Cardiac muscle cell (in vitro differentiated cells and primary cell): ENCODE data around the gene GPNMB. TPM values are rescaled to one million over a fixed set of nuclear protein-coding genes. Genes with fewer than 3 reads are reported as not detected.
"Not testable (repeated sequence)": the region's sequence is repeated elsewhere in the genome, so short reads cannot be mapped to it uniquely, and the experiment has no call there.

Experiments
- DNase-seq, 2 donors: peaks; one replicate each; pipeline versions ENCODE4 v3.0.0 to v3.0.0-alpha.2; 2010 to 2017; ENCODE audit warnings: low read depth in 1 of 2, low spot score in 1 of 2
- H3K27ac ChIP-seq: fragments of 200-600 bp; sonication (generic); 2 replicates; pipeline ENCODE4 v1.5.1; 2016
- H3K27me3 ChIP-seq: fragments of 200-600 bp; sonication (generic); 2 replicates; pipeline ENCODE4 v1.6.0; 2016; ENCODE audit warnings: control low read depth
- H3K36me3 ChIP-seq: fragments of 200-600 bp; sonication (generic); 2 replicates; pipeline ENCODE4 v1.5.1; 2016; ENCODE audit warnings: control low read depth
- H3K4me1 ChIP-seq: fragments of 200-600 bp; sonication (generic); 2 replicates; pipeline ENCODE4 v1.8.1; 2017; ENCODE audit warnings: low read depth, mild to moderate bottlenecking, mixed run types
- H3K4me3 ChIP-seq: fragments of 200-600 bp; sonication (generic); 2 replicates; pipeline ENCODE4 v1.5.1; 2016; ENCODE audit warnings: mild to moderate bottlenecking
- H3K9me3 ChIP-seq: fragments of 200-600 bp; sonication (generic); 2 replicates; pipeline ENCODE4 v1.5.1; 2017; ENCODE audit warnings: low read depth, mild to moderate bottlenecking, control low read depth
- polyA plus RNA-seq: library from polyadenylated mRNA; unstranded; fragments of >200 nt; fragmentation: Nextera tagmentation; extraction: Ambion mirVana; gene quantifications from 2 replicates; pipeline ENCODE4 v1.2.1, GENCODE V29; 2016
- total RNA-seq: library from RNA; depleted of rRNA; stranded (reverse); fragments of >200 nt; gene quantifications from 2 replicates; pipeline ENCODE4 v1.2.3, GENCODE V29; 2016
- TF ChIP-seq, protein P1 (sequence below): IDR thresholded peaks from 2 replicates; pipeline ENCODE4 v1.5.1; 2012; ENCODE audit warnings: low read depth, mild to moderate bottlenecking, low read length

The GPNMB gene
- total and polyA plus RNA-seq, 2 experiments from 2014 or later, result 0.39 to 1.6 TPM

- Histone ChIP-seq H3K4me1 (no peaks in the 10 kb centered on the region), H3K4me3 (no peak overlapping the region), H3K36me3 (no peaks in the 10 kb centered on the region), H3K27ac (no peak overlapping the region), H3K9me3 (no peaks in the 10 kb centered on the region), H3K27me3 (no peaks in the 10 kb centered on the region)
- DNase-seq, result peak in 1 of 2 donors; percentile 20
- TF ChIP-seq, protein P1, sequence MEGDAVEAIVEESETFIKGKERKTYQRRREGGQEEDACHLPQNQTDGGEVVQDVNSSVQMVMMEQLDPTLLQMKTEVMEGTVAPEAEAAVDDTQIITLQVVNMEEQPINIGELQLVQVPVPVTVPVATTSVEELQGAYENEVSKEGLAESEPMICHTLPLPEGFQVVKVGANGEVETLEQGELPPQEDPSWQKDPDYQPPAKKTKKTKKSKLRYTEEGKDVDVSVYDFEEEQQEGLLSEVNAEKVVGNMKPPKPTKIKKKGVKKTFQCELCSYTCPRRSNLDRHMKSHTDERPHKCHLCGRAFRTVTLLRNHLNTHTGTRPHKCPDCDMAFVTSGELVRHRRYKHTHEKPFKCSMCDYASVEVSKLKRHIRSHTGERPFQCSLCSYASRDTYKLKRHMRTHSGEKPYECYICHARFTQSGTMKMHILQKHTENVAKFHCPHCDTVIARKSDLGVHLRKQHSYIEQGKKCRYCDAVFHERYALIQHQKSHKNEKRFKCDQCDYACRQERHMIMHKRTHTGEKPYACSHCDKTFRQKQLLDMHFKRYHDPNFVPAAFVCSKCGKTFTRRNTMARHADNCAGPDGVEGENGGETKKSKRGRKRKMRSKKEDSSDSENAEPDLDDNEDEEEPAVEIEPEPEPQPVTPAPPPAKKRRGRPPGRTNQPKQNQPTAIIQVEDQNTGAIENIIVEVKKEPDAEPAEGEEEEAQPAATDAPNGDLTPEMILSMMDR, result no peak
Measured at GRCh38 chr7:23220690-23221305, 25.8 kb upstream of the GPNMB start.

- Histone ChIP-seq H3K4me1 (no peaks in the 10 kb centered on the region), H3K4me3 (no peak overlapping the region), H3K27ac (no peak overlapping the region), H3K9me3 (no peaks in the 10 kb centered on the region), H3K27me3 (no peaks in the 10 kb centered on the region), H3K36me3 (no peaks in the 10 kb centered on the region)
- DNase-seq, result peak in 1 of 2 donors; percentile 5
- TF ChIP-seq, protein P1, result no peak
Measured at GRCh38 chr7:23222439-23223030, 24.0 kb upstream of the GPNMB start.

- H3K4me1 ChIP-seq, H3K27me3 ChIP-seq, H3K4me3 ChIP-seq, DNase-seq, H3K9me3 ChIP-seq, H3K36me3 ChIP-seq, H3K27ac ChIP-seq: not testable (repeated sequence)
Measured at GRCh38 chr7:23224364-23224763, 22.2 kb upstream of the GPNMB start.

GRCh38 chr7:23226844-23227450 is 19.6 kb upstream of the GPNMB start:
- TF ChIP-seq, protein P1, result no peak
- no peak overlapping the region for H3K27ac ChIP-seq
- H3K27me3 ChIP-seq, result no peaks in the 10 kb centered on the region
- H3K4me1 ChIP-seq, result no peaks in the 10 kb centered on the region
- no peak overlapping the region for H3K4me3 ChIP-seq
- no peaks in the 10 kb centered on the region for H3K9me3 ChIP-seq
- no peak for DNase-seq
- H3K36me3 ChIP-seq, result no peaks in the 10 kb centered on the region

- no peak for DNase-seq
- no peak overlapping the region for H3K27ac ChIP-seq
- H3K36me3 ChIP-seq, result no peaks in the 10 kb centered on the region
- no peaks in the 10 kb centered on the region for H3K9me3 ChIP-seq
- TF ChIP-seq, protein P1, result no peak
- H3K27me3 ChIP-seq, result no peaks in the 10 kb centered on the region
- no peak overlapping the region for H3K4me3 ChIP-seq
- no peaks in the 10 kb centered on the region for H3K4me1 ChIP-seq
Measured at GRCh38 chr7:23228412-23228811, 18.2 kb upstream of the GPNMB start.

- H3K27me3 ChIP-seq, result no peaks in the 10 kb centered on the region
- TF ChIP-seq, protein P1, result no peak
- no peaks in the 10 kb centered on the region for H3K9me3 ChIP-seq
- H3K4me3 ChIP-seq, result no peak overlapping the region
- no peaks in the 10 kb centered on the region for H3K4me1 ChIP-seq
- DNase-seq, result no peak
- H3K36me3 ChIP-seq, result no peaks in the 10 kb centered on the region
- H3K27ac ChIP-seq, result no peak overlapping the region
Measured at GRCh38 chr7:23230641-23231101, 15.9 kb upstream of the GPNMB start.
